Hepatocyte (in vitro differentiated cells): ENCODE measurements around the gene CACNA1C. TPM values are rescaled to one million over a fixed set of nuclear protein-coding genes. Genes with fewer than 3 reads are reported as not detected.

Source experiments
- DNase-seq: peaks from one replicate; pipeline ENCODE4 v3.0.0-alpha.2; 2016; ENCODE audit warnings: low spot score
- H2AFZ ChIP-seq: fragments of 200-600 bp; sonication (generic); 2 replicates; pipeline ENCODE4 v1.6.0; 2016; ENCODE audit warnings: antibody characterized with exemption, mild to moderate bottlenecking
- H3K27ac ChIP-seq: fragments of 200-600 bp; sonication (generic); 2 replicates; pipeline ENCODE4 v1.5.1; 2016; ENCODE audit warnings: mild to moderate bottlenecking
- H3K27me3 ChIP-seq: fragments of 200-600 bp; sonication (generic); 2 replicates; pipeline ENCODE4 v1.6.1; 2016
- H3K36me3 ChIP-seq: fragments of 200-600 bp; sonication (generic); replicated peaks from 2 replicates; pipeline ENCODE4 v1.5.1; 2016; ENCODE audit warnings: low read depth; ENCODE audit not compliant: insufficient read depth
- H3K4me1 ChIP-seq: fragments of 200-600 bp; sonication (generic); 2 replicates; pipeline ENCODE4 v1.5.1; 2016; ENCODE audit warnings: mild to moderate bottlenecking, moderate library complexity; ENCODE audit not compliant: insufficient read depth
- H3K4me2 ChIP-seq: fragments of 200-600 bp; sonication (generic); 2 replicates; pipeline ENCODE4 v1.6.0; 2016
- H3K4me3 ChIP-seq: fragments of 200-600 bp; sonication (generic); 2 replicates; pipeline ENCODE4 v1.5.1; 2016; ENCODE audit warnings: mild to moderate bottlenecking
- H3K79me2 ChIP-seq: fragments of 200-600 bp; sonication (generic); 2 replicates; pipeline ENCODE4 v1.6.0; 2017; ENCODE audit warnings: mild to moderate bottlenecking
- H3K9me2 ChIP-seq: fragments of 200-600 bp; sonication (generic); replicated peaks from 2 replicates; pipeline ENCODE4 v1.6.0; 2017; ENCODE audit warnings: mild to moderate bottlenecking; ENCODE audit not compliant: insufficient read depth
- H3K9me3 ChIP-seq: fragments of 200-600 bp; sonication (generic); 2 replicates; pipeline ENCODE4 v1.5.1; 2016; ENCODE audit warnings: low read depth, mild to moderate bottlenecking
- H4K20me1 ChIP-seq: fragments of 200-600 bp; sonication (generic); 2 replicates; pipeline ENCODE4 v1.6.0; 2016; ENCODE audit warnings: mild to moderate bottlenecking; ENCODE audit not compliant: insufficient read depth, poor library complexity, severe bottlenecking
- CTCF ChIP-seq: fragments of 200-600 bp; sonication (generic); IDR thresholded peaks from 2 replicates; pipeline ENCODE4 v1.5.1; 2016; ENCODE audit warnings: antibody characterized with exemption, mild to moderate bottlenecking; ENCODE audit not compliant: poor library complexity
- EZH2 ChIP-seq: fragments of 200-600 bp; sonication (generic); IDR thresholded peaks from 2 replicates; pipeline ENCODE4 v1.6.1; 2016; ENCODE audit warnings: antibody characterized with exemption, mild to moderate bottlenecking, borderline replicate concordance
- EZH2phosphoT487 ChIP-seq: fragments of 200-600 bp; sonication (generic); IDR thresholded peaks from one replicate; pipeline ENCODE4 v1.6.1; 2018; ENCODE audit warnings: antibody characterized with exemption, mild to moderate bottlenecking, low read depth, moderate library complexity; ENCODE audit not compliant: unreplicated experiment, severe bottlenecking
- WGBS: methylation state at CpG from one replicate; pipeline ENCODE4 v1.1.6; 2016; ENCODE audit warnings: low lambda C conversion rate; ENCODE audit errors: missing lambda C conversion rate; 5-methylcytosine and 5-hydroxymethylcytosine counted together
- polyA plus RNA-seq: library from polyadenylated mRNA; unstranded; fragments of >200 nt; fragmentation: Nextera tagmentation; extraction: Ambion mirVana; gene quantifications from 2 replicates; pipeline ENCODE4 v1.2.1, GENCODE V29; 2016
- total RNA-seq: library from RNA; depleted of rRNA; stranded (reverse); fragments of >200 nt; gene quantifications from 2 replicates; pipeline ENCODE4 v1.2.3, GENCODE V29; 2014

CACNA1C gene
- total and polyA plus RNA-seq, 2 experiments from 2014 or later: 3.2 to 4.0 TPM

GRCh38 chr12:2295941-2296461, 243.2 kb downstream of the CACNA1C start:
- WGBS: 49% methylated on average over 3 of the region's 3 CpGs
- DNase-seq: peak; percentile 31

GRCh38 chr12:2297004-2297403, 244.2 kb downstream of the CACNA1C start:
- Histone ChIP-seq H2AFZ (no peak overlapping the region), H3K4me3 (no peak overlapping the region), H3K27ac (no peak overlapping the region), H3K4me2 (no peak overlapping the region), H3K79me2 (no peaks in the 10 kb centered on the region), H4K20me1 (no peaks in the 10 kb centered on the region), H3K9me2 (no peaks in the 10 kb centered on the region), H3K36me3 (no peaks in the 10 kb centered on the region), H3K9me3 (no peaks in the 10 kb centered on the region), H3K4me1 (peaks cover 11% of the 10 kb centered on the region), H3K27me3 (no peaks in the 10 kb centered on the region)
- TF ChIP-seq EZH2phosphoT487 (no peak), CTCF (no peak), EZH2 (no peak)
- WGBS: 68% methylated on average over 6 of the region's 6 CpGs
- no peak for DNase-seq

More at GRCh38 chr12:2295941-2296461, 243.2 kb downstream of the CACNA1C start:
- H3K36me3 ChIP-seq: no peaks in the 10 kb centered on the region
- no peak for TF ChIP-seq CTCF
- TF ChIP-seq EZH2: no peak
- no peak for TF ChIP-seq EZH2phosphoT487
- no peak overlapping the region for H2AFZ ChIP-seq
- H3K79me2 ChIP-seq: no peaks in the 10 kb centered on the region
- peaks cover 5% of the 10 kb centered on the region for H3K4me1 ChIP-seq
- H4K20me1 ChIP-seq: no peaks in the 10 kb centered on the region
- no peak overlapping the region for H3K4me3 ChIP-seq
- no peak overlapping the region for H3K27ac ChIP-seq
- H3K27me3 ChIP-seq: no peaks in the 10 kb centered on the region
- no peaks in the 10 kb centered on the region for H3K9me2 ChIP-seq
- no peak overlapping the region for H3K4me2 ChIP-seq
- H3K9me3 ChIP-seq: no peaks in the 10 kb centered on the region

GRCh38 chr12:2297658-2298057, 244.9 kb downstream of the CACNA1C start:
- DNase-seq: no peak
- H3K4me3 ChIP-seq: no peak overlapping the region
- H2AFZ ChIP-seq: no peak overlapping the region
- peaks cover 11% of the 10 kb centered on the region for H3K4me1 ChIP-seq
- 83% methylated on average over 4 of the region's 4 CpGs for WGBS
- H3K9me2 ChIP-seq: no peaks in the 10 kb centered on the region
- no peaks in the 10 kb centered on the region for H3K27me3 ChIP-seq
- no peaks in the 10 kb centered on the region for H3K36me3 ChIP-seq
- no peaks in the 10 kb centered on the region for H3K79me2 ChIP-seq
- no peak overlapping the region for H3K4me2 ChIP-seq
- TF ChIP-seq EZH2phosphoT487: no peak
- TF ChIP-seq EZH2: no peak
- no peak for TF ChIP-seq CTCF
- H4K20me1 ChIP-seq: no peaks in the 10 kb centered on the region
- H3K27ac ChIP-seq: no peak overlapping the region
- H3K9me3 ChIP-seq: no peaks in the 10 kb centered on the region
